Chondrocyte (in vitro differentiated cells): Measurements from ENCODE around the gene MRPL36. TPM values are rescaled to one million over a fixed set of nuclear protein-coding genes. Genes with fewer than 3 reads are reported as not detected.

Source experiments
- DNase-seq: peaks from one replicate; pipeline ENCODE4 v3.0.0; 2021; ENCODE audit warnings: mixed read lengths, low spot score
- H3K27ac Mint-ChIP-seq: one replicate; pipeline ENCODE4 v1.8.0; 2021; ENCODE audit warnings: mild to moderate bottlenecking, moderate library complexity, mixed read lengths; ENCODE audit not compliant: unreplicated experiment
- H3K27me3 Mint-ChIP-seq: 2 replicates; pipeline ENCODE4 v1.8.0; 2021; ENCODE audit warnings: low read depth, mixed read lengths
- H3K36me3 Mint-ChIP-seq: 2 replicates; pipeline ENCODE4 v1.8.0; 2021; ENCODE audit warnings: low read depth, mixed read lengths
- H3K4me1 Mint-ChIP-seq: 2 replicates; pipeline ENCODE4 v1.8.0; 2021; ENCODE audit warnings: low read depth, mild to moderate bottlenecking, mixed read lengths
- H3K4me3 Mint-ChIP-seq: one replicate; pipeline ENCODE4 v1.8.0; 2021; ENCODE audit warnings: mild to moderate bottlenecking, moderate library complexity, mixed read lengths; ENCODE audit not compliant: unreplicated experiment
- H3K9me3 Mint-ChIP-seq: 2 replicates; pipeline ENCODE4 v1.8.0; 2021; ENCODE audit warnings: low read depth, mixed read lengths
- total RNA-seq: library from RNA; stranded (reverse); gene quantifications from 3 replicates; pipeline ENCODE4 v1.2.1, GENCODE V29; 2021
- TF ChIP-seq, protein P1 (sequence below): fragments of 200-600 bp; sonication (generic); IDR thresholded peaks from 2 replicates; pipeline ENCODE4 v1.5.0; 2021; ENCODE audit warnings: antibody characterized with exemption, mild to moderate bottlenecking, moderate library complexity

The MRPL36 gene
- total RNA-seq, 1 donor from 2014 or later = 37.4 TPM

DNA sequence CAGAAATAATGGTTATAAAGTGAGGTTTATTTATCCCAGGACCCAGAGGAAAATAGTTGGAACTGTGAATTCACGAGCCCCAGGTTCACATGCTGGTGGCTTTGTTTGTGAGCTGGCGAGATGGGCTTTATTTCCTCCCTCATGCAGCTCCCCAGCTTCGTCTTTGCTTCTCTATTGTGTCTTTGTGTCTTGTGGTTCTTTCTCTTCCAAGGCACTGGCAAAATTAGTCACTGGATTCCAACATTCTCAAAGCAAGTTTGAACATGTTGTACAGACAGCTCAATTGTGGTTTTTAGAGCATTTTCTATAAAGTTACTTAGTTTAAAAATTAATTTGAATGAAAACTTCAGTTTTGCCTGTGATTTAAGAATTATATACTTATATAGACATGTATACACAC, 8.8 kb upstream of the MRPL36 start:
- TF ChIP-seq, protein P1, sequence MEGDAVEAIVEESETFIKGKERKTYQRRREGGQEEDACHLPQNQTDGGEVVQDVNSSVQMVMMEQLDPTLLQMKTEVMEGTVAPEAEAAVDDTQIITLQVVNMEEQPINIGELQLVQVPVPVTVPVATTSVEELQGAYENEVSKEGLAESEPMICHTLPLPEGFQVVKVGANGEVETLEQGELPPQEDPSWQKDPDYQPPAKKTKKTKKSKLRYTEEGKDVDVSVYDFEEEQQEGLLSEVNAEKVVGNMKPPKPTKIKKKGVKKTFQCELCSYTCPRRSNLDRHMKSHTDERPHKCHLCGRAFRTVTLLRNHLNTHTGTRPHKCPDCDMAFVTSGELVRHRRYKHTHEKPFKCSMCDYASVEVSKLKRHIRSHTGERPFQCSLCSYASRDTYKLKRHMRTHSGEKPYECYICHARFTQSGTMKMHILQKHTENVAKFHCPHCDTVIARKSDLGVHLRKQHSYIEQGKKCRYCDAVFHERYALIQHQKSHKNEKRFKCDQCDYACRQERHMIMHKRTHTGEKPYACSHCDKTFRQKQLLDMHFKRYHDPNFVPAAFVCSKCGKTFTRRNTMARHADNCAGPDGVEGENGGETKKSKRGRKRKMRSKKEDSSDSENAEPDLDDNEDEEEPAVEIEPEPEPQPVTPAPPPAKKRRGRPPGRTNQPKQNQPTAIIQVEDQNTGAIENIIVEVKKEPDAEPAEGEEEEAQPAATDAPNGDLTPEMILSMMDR = no peak
- Mint-ChIP-seq H3K36me3 (peaks cover 32% of the 10 kb centered on the region), H3K4me3 (no peak overlapping the region), H3K27ac (peak overlapping the region; percentile 51), H3K9me3 (no peaks in the 10 kb centered on the region), H3K27me3 (no peaks in the 10 kb centered on the region), H3K4me1 (peaks cover 3% of the 10 kb centered on the region)
- DNase-seq = no peak

DNA sequence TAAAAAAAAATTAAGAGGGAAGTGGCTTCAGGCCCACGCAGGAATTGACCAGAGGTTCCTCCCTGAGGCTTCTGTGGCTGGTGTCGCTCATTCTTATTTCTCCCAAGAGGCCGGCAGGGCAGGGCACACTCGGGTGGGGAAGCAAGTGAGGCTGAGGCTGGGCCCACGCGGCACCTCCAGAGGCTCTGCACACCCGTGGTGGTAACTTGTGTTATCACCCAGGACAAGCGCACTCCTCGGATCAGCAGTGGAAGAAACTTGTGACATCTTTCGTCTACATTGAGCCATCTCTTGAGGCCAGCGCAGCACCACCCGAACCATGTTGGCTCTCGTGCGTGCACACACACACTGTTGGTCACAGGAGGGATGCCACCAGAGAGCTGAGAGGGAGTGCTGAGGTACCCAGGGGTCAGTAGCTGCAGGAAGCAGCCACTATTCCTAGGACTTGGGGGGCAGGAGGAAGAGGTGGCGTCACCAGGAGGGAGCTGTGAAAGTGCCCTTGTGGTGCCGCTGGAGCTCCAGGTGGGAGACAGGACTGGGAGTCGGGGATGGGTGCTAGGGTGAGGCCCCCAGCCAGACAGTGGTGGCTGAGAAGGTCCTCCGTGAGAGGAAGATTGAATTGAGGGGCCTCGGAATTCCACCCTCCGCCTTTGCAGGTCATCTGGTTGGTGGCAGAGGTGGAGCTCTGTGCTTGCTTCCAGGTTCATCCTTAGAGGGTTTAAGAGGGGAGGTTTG, 8.0 kb upstream of the MRPL36 start:
- TF ChIP-seq, protein P1 = no peak
- H3K27me3 Mint-ChIP-seq = no peaks in the 10 kb centered on the region
- DNase-seq = peak; percentile 59
- H3K27ac Mint-ChIP-seq = no peak overlapping the region
- H3K9me3 Mint-ChIP-seq = no peaks in the 10 kb centered on the region
- H3K36me3 Mint-ChIP-seq = peaks cover 38% of the 10 kb centered on the region
- no peak overlapping the region for H3K4me3 Mint-ChIP-seq
- peaks cover 9% of the 10 kb centered on the region for H3K4me1 Mint-ChIP-seq

DNA sequence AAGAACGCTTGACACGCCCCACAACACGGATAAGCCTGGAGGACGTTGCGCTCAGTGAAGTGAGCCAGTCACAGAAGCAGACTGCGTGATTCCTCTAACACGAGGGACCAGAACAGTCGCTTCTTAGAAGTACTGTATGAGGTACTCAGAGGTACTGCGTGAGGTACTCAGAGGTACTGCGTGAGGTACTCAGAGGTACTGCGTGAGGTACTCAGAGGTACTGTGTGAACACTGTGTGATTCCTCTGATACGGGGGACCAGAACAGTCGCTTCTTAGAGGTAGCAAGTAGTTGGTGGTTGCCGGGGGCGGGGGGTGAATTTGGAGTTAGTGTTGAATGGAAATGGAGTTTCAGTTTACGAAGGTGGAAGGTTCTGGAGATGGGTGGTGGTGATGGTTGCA, 7.3 kb upstream of the MRPL36 start:
- no peak overlapping the region for H3K27ac Mint-ChIP-seq
- TF ChIP-seq, protein P1 = no peak
- no peak overlapping the region for H3K4me3 Mint-ChIP-seq
- no peaks in the 10 kb centered on the region for H3K27me3 Mint-ChIP-seq
- H3K36me3 Mint-ChIP-seq = peaks cover 38% of the 10 kb centered on the region
- no peaks in the 10 kb centered on the region for H3K9me3 Mint-ChIP-seq
- peak; percentile 48 for DNase-seq
- H3K4me1 Mint-ChIP-seq = peaks cover 15% of the 10 kb centered on the region

DNA sequence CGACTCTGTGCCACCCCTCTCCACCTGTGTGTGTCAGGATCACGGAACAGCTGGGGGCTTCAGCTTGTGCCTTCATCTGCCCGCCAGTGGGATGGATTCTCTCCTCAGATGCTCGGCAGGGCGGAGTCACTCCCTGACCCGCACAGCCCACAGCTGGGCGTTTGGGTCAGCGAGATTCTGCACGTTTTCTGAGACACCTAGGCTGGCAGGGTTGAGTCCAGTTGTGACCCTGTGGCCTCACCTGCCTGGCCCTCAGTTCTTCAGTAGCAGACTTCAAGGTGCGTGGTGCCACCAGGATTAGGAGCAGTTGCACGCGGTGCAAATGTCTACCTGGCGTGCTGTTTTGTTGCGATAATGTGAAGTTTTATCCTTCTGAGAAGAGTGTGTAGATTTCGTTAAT, 6.6 kb upstream of the MRPL36 start:
- TF ChIP-seq, protein P1 = no peak
- H3K27ac Mint-ChIP-seq = no peak overlapping the region
- H3K4me1 Mint-ChIP-seq = peaks cover 17% of the 10 kb centered on the region
- H3K27me3 Mint-ChIP-seq = no peaks in the 10 kb centered on the region
- no peaks in the 10 kb centered on the region for H3K9me3 Mint-ChIP-seq
- DNase-seq = peak; percentile 56
- no peak overlapping the region for H3K4me3 Mint-ChIP-seq
- peaks cover 35% of the 10 kb centered on the region for H3K36me3 Mint-ChIP-seq

DNA sequence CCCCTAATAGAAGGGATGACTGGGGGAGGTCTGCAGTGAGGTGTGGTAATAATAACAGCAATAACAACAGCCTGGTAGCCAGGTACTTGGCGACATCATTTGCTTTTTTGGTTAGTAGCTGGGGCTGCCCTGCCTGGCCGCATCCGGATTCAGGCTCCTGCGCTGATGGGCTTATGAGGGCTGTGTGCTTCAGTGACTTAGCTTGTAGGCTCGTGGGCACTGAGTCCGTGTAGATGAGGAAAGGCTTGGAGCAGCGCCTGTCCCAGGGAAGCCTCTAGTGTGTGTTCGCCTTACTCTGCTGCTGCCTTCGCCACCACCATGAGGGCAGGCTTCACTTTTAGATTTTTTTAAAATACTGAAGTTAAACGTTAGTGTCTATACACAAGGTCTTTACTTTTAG, 6.1 kb upstream of the MRPL36 start:
- Mint-ChIP-seq H3K36me3 (peaks cover 34% of the 10 kb centered on the region), H3K27me3 (no peaks in the 10 kb centered on the region), H3K9me3 (no peaks in the 10 kb centered on the region), H3K4me1 (peaks cover 20% of the 10 kb centered on the region), H3K4me3 (no peak overlapping the region), H3K27ac (no peak overlapping the region)
- TF ChIP-seq, protein P1 = no peak
- DNase-seq = peak; percentile 50
